ENCODE data around the gene SRRM3.

DNA sequence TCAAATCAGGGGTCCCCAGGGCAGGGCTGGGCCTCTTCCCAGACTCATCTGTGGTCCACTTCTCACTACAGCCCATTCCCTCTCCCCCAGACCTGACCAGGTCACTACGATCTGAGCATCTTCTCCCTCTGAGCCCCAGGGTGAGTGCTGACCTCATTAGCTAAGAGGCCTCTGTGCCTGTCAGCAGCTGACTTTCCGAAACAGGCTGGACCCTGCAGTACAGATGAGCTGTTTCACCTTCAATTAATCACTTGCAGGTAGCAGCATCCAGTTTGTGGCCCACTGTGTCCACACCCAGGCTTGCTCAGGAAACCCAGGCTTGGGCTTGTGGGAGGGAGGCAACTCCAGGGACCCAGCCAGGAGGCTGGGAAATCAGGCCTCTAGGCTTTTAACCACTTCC is 24.3 kb downstream of the SRRM3 start:
- TF ChIP-seq, protein P1, sequence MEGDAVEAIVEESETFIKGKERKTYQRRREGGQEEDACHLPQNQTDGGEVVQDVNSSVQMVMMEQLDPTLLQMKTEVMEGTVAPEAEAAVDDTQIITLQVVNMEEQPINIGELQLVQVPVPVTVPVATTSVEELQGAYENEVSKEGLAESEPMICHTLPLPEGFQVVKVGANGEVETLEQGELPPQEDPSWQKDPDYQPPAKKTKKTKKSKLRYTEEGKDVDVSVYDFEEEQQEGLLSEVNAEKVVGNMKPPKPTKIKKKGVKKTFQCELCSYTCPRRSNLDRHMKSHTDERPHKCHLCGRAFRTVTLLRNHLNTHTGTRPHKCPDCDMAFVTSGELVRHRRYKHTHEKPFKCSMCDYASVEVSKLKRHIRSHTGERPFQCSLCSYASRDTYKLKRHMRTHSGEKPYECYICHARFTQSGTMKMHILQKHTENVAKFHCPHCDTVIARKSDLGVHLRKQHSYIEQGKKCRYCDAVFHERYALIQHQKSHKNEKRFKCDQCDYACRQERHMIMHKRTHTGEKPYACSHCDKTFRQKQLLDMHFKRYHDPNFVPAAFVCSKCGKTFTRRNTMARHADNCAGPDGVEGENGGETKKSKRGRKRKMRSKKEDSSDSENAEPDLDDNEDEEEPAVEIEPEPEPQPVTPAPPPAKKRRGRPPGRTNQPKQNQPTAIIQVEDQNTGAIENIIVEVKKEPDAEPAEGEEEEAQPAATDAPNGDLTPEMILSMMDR (IDR thresholded peaks at IDR 0.05; ENCODE audit: low read depth, low read length): no peak
- no peak for TF ChIP-seq POLR2A (IDR thresholded peaks at IDR 0.05; ENCODE audit: extremely low read depth, insufficient read length)
- TF ChIP-seq, protein P2, sequence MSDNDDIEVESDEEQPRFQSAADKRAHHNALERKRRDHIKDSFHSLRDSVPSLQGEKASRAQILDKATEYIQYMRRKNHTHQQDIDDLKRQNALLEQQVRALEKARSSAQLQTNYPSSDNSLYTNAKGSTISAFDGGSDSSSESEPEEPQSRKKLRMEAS (IDR thresholded peaks at IDR 0.05; ENCODE audit: low read depth, low read length): no peak

Measured in NB4 (cell line).